Activated CD4-positive, CD25-positive, alpha-beta regulatory T cell (primary cell): Measurements from ENCODE around the gene ARAP1.
"Not testable (repeated sequence)": the region's sequence is repeated elsewhere in the genome, so short reads cannot be mapped to it uniquely, and the experiment has no call there.

Experiments used
- DNase-seq, 4 experiments: peaks; one replicate each; lab custom pipeline; 2025; lab: John Stamatoyannopoulos, UW

The ARAP1 gene

GRCh38 chr11:72752088-72752914, at the start of gene ARAP1:
ARAP1 (minus strand) TSS chr11:72752408; CDS start chr11:72727128, 25,280 bp downstream.
- DNase-seq: peak; percentile 58 to 78 (median 66)

DNA sequence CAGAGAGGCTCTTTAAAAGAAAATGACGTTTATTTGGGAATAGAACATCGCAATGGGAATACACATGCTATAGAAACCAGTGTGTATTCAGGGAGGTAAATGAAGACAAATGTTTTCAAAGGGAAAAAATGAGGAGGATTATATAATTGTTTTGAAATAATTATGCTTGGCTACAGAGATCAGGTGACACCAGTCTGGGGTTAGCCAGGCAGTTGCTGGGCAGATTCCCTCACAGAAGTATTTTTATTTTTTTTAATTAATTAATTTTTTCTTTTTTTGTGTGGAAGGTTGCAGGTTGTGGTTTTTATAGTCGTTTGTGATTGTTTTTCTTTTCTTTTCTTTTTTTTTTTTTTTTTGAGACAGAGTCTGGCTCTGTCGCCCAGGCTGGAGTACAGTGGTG, 47.2 kb upstream of the ARAP1 start:
- no peak for DNase-seq

DNA sequence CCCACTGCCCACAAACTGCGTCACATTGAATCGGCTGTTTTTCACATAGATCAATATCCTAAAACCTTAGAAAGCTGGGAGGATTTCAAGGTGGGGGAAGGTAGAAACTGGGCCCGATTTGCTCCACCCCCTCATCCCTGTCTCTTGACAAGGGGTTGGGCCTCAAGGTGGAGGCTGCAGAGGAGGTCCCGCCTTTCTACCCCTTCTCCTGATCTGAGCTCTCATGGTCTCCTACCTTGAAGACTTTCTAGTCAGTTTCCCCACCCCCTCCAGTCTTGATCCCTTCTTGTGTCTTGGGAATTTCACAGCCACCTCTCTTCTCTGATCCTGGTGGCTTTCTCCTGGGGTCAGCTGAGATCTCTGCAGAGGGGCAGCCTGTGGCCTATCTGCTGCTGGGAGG, 46.2 kb upstream of the ARAP1 start:
- DNase-seq: no peak

- peak; percentile 91 to 92 (median 91) for DNase-seq
These were observed 41.5 kb upstream of the ARAP1 start, which contains the start of gene STARD10 for GRCh38 chr11:72793425-72794367. STARD10 (minus strand) TSS chr11:72794047; CDS start chr11:72781181, 12,866 bp downstream.

DNA sequence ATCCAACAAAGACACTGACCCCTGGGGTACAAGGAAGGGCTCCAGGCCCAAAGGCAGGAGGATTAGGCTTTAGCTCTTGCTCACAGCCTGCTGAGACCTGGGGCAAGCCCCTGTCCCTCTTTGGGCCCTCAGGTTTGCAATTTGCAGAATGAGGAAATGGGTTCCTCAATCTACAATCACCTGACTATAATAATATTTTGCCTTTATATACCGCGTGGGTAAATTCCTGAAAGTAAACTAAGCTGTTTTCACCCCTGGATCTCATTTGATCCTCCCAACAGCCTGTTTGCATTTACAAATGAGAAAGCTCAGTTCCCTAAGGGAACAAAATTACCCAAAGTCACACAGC, 40.8 kb upstream of the ARAP1 start:
- no peak for DNase-seq

DNA sequence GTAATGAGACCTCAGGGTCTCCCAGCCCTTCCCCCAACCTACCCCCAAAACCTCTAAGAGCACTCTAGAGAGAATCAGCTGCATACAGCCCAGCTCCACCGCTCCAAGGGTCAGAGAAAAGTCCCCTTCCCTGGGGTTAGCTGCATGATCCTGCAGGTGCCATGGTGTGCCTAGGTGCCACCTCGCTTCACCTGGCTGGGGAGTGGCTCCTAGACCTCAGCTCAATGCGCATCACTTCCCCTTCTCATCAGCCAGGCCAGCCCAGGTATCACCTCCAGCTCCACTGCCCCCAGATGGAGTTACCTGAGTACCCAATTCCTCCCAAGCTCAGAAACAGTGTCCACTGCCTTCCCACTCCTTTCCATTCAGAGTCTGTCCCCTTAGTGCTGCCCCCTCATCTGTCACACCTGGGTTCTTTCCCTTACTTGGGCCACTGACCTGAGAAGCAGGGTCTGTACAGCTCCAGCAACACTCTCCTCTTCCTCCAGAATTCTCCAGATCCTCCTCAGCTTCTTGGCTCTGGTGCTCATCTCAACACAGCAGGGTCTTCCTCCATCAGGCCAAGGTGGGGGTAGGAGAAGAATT, 40.3 kb upstream of the ARAP1 start:
- DNase-seq: no peak

DNA sequence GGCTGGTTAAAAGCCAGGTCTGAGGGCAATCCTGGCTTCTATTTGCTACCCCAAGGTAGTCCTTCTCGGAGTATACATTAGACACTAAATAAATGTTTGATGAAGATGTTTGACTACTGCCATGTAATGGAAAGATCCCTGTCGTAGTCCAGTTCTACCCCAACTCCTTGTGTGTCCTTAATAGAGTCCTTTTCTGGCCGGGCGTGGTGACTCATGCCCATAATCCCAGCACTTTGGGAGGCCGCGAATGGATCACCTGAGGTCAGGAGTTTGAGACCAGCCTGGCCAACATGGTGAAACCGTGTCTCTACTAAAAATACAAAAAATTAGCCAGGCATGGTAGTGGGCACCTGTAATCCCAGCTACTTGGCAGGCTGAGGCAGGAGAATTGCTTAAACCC, 39.0 kb upstream of the ARAP1 start:
- DNase-seq: not testable (repeated sequence)

DNA sequence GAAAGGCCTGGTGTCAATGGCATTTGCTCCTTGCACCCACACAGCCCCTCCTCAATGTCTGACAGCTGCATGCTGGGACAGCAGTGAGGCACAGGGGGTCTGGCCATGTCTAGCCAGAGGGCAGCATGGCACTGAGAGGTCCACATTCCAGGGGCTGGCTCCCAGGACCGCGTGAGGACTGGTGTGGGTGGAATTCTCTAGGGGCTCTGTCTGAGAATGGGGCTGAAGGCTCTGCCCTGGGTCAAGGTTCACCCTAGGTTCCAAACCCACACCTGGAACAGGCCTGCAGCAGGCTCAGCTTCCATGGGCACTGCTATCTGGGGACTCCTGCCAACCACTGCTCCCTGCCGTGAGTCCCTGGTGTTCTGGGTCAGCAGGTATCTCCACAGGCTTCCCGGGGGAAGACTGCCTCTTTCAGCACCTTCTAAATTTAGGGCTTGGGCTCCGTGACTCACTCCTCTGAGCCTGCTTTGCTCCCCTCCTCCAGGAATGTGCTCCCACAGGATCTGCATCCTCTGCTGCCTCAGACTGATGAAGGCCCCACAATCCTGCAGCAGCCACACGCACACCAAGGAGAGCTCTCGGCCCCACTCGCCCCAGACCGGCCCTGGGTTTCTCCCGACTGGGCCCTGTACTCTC, 37.4 kb upstream of the ARAP1 start:
- DNase-seq: no peak

- DNase-seq: no peak
These were observed 36.0 kb upstream of the ARAP1 start for GRCh38 chr11:72788241-72788640.

GRCh38 chr11:72787216-72788104, 35.3 kb upstream of the ARAP1 start:
- DNase-seq: no peak

DNA sequence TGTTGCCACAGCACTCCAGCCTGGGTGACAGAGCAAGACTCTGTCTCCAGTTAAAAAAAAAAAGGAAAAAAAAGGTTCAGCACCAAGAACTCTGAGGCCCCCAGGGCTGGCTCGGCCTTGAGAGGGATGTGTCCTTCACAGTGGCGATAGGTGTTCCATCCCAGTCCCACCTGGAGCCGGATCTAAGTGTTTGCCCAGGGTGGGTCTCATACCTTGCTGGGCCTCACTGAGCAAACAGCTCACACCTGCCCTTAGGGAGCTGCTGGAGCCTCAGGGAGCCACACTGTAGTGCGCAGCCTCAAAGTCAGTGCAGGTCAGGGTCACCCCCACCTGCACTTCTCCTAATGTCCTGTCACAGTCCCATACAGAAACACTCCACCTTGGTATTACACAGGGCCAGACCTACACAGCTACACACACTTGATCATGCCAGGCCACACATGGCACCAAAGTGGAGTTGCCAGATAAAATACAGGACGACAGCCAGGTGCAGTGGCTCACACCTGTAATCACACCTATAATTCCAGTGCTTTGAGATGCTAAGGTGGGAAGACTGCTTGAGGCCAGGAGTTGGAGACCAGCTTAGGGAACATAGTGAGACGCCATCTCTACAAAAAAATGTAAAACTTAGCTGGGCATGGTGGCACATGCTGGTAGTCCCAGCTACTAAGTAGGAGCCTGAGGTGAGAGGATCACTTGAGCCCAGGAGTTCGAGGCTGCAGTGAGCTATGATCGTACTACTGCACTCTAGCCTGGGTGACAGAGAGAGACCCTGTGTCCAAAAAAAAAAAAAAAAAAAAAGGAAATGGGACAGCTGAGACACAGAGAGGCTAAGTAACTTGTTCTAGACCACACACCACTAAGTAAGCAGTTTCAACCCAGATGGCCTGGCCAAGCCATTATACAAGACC, 34.4 kb upstream of the ARAP1 start:
- no peak for DNase-seq

GRCh38 chr11:72784662-72785061, 32.5 kb upstream of the ARAP1 start:
- no peak for DNase-seq

DNA sequence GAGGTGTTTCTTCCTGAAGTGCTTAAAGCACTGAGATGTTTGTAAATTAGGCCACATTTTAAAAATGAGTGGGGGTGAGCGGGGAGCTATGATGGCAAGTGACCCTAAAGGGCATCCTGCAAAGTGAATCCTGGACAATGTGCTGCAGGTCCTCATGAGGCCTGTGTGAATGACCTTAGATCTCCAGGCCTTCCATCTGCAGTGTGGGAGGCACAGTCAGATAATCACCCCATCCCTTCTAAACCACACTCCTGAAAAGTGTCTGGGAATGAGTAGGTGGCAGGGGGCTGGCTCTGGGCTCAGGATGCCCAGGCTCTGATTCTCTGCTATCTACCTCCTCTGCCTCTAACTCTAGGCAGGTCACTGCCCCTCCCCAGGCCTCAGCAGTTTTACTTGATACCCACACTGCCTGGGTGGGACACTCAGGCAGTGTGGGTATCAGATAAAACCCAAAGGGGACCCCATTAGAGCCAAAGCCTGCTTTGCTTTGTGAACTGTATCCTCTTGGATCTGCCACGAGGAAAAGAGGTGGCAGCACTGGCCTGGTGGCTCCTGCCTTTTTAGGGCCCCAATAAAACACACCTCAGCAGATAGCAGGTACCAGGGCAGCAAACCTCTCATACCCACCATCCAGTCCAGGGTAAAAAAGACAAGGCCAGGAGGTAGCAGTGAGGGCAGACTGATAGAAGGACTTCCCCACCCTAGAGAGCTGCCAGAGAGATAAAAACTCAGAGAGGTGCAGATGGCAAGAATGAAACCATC, 31.1 kb upstream of the ARAP1 start:
- DNase-seq: no peak

GRCh38 chr11:72782081-72782920, 30.1 kb upstream of the ARAP1 start:
- DNase-seq: no peak

DNA sequence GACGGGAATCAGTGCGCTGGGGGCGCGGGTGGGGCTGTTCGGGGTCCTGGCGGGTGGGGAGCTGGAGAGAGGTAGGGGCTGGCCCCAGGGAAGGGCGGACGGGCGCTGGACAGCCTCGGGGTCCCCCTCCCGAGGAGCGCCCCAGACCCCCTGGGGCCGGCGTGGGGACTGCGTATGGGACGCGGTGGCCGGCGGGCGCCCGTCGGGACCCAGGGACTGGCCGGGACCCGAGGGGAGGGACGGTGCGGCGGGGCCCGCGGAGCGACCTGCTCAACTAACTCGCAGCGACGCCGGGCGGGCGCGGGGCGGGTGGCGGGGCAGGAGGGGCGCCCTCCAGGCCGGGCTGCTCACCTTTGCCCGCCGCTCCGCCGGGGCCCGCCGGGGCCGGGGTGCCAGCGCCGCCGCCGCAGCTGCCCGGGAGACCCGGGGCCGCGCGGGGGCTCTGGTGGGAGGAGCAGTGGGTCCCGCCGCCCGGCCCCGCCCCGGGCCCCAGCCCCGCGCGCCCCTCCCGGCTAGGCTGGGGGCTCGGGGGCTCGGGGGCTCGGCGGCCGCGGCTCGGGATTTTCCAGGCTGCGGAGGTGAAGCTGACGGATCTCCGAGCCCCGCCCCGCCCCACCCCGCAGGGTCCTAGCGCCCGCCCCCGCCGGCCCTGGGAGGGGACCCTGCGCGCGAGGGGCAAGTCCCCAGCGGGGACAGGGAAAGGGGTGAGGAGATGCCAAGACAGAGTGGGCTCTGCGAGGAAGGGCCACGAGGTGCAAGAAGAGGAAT, 29.3 kb upstream of the ARAP1 start:
- peak; percentile 15 to 32 (median 22) for DNase-seq

DNA sequence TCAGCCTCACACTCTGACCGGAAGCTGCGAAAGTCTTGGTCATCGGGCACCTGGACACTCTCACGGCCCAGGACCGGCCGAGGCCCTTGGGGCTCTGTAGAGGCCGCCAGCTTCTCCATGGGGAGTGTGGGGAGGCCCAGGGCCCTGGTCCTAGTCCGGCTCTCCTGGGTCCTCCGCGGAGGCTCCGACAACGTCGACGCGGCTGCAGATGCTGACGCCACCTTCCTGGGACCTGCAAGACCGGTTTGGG, 28.8 kb upstream of the ARAP1 start:
- DNase-seq: no peak

GRCh38 chr11:72780296-72781062, 28.3 kb upstream of the ARAP1 start:
- no peak for DNase-seq
